Measurements from ENCODE around the gene VIPR2. TPM values are rescaled to one million over a fixed set of nuclear protein-coding genes. Genes with fewer than 3 reads are reported as not detected.
"Not testable (repeated sequence)": the region's sequence is repeated elsewhere in the genome, so short reads cannot be mapped to it uniquely, and the experiment has no call there.

Gene VIPR2
- total RNA-seq, 4 donors from 2014 or later: 0.53 to 2.5 (median 1.8) TPM

- DNase-seq: no peak
- Histone ChIP-seq H3K4me3 (no peak overlapping the region), H3K9me3 (no peaks in the 10 kb centered on the region), H3K27ac (no peak overlapping the region), H3K36me3 (no peaks in the 10 kb centered on the region), H3K4me1 (no peaks in the 10 kb centered on the region), H3K27me3 (no peaks in the 10 kb centered on the region)
- TF ChIP-seq POLR2A (IDR thresholded peaks at IDR 0.05): no peak
- TF ChIP-seq, protein P1, sequence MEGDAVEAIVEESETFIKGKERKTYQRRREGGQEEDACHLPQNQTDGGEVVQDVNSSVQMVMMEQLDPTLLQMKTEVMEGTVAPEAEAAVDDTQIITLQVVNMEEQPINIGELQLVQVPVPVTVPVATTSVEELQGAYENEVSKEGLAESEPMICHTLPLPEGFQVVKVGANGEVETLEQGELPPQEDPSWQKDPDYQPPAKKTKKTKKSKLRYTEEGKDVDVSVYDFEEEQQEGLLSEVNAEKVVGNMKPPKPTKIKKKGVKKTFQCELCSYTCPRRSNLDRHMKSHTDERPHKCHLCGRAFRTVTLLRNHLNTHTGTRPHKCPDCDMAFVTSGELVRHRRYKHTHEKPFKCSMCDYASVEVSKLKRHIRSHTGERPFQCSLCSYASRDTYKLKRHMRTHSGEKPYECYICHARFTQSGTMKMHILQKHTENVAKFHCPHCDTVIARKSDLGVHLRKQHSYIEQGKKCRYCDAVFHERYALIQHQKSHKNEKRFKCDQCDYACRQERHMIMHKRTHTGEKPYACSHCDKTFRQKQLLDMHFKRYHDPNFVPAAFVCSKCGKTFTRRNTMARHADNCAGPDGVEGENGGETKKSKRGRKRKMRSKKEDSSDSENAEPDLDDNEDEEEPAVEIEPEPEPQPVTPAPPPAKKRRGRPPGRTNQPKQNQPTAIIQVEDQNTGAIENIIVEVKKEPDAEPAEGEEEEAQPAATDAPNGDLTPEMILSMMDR (IDR thresholded peaks at IDR 0.05): no peak
These were observed 43.3 kb upstream of the VIPR2 start for GRCh38 chr7:159188011-159188410.

GRCh38 chr7:159179241-159179640, 34.6 kb upstream of the VIPR2 start:
- TF ChIP-seq, protein P1 (IDR thresholded peaks at IDR 0.05): no peak
- TF ChIP-seq POLR2A (IDR thresholded peaks at IDR 0.05): no peak
- Histone ChIP-seq H3K4me1 (no peaks in the 10 kb centered on the region), H3K36me3 (no peaks in the 10 kb centered on the region), H3K27me3 (no peaks in the 10 kb centered on the region), H3K27ac (no peak overlapping the region), H3K9me3 (no peaks in the 10 kb centered on the region), H3K4me3 (no peak overlapping the region)
- DNase-seq: no peak

- Histone ChIP-seq H3K9me3 (no peaks in the 10 kb centered on the region), H3K4me3 (no peak overlapping the region), H3K27ac (no peak overlapping the region), H3K4me1 (no peaks in the 10 kb centered on the region), H3K36me3 (no peaks in the 10 kb centered on the region), H3K27me3 (no peaks in the 10 kb centered on the region)
- no peak for TF ChIP-seq POLR2A (IDR thresholded peaks at IDR 0.05)
- TF ChIP-seq, protein P1 (IDR thresholded peaks at IDR 0.05): no peak
- no peak for DNase-seq
These were observed 32.8 kb upstream of the VIPR2 start for GRCh38 chr7:159177284-159177953.

GRCh38 chr7:159175792-159176191, 31.1 kb upstream of the VIPR2 start:
- Histone ChIP-seq H3K4me1 (no peaks in the 10 kb centered on the region), H3K27me3 (no peaks in the 10 kb centered on the region), H3K36me3 (no peaks in the 10 kb centered on the region), H3K9me3 (no peaks in the 10 kb centered on the region), H3K4me3 (no peak overlapping the region), H3K27ac (no peak overlapping the region)
- no peak for TF ChIP-seq POLR2A (IDR thresholded peaks at IDR 0.05)
- TF ChIP-seq, protein P1 (IDR thresholded peaks at IDR 0.05): no peak
- no peak for DNase-seq

DNA sequence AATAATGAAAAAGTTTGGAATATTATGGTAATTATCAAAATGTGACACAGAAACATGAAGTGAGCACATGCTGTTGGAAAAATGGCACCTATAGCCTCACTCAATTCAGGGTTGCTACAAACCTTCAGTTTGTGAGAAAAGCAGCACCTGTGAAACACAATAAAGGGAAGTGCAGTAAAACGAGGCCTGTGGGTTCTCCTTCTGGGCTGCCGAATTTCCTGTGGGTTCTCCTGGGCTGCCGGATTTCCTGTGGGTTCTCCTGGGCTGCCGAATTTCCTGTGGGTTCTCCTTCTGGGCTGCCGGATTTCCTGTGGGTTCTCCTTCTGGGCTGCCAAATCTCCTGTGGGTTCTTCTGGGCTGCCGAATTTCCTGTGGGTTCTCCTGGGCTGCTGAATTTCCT, 30.4 kb upstream of the VIPR2 start:
- H3K4me1 ChIP-seq, H3K27me3 ChIP-seq, H3K4me3 ChIP-seq, DNase-seq, H3K36me3 ChIP-seq, H3K9me3 ChIP-seq, H3K27ac ChIP-seq: not testable (repeated sequence)

DNA sequence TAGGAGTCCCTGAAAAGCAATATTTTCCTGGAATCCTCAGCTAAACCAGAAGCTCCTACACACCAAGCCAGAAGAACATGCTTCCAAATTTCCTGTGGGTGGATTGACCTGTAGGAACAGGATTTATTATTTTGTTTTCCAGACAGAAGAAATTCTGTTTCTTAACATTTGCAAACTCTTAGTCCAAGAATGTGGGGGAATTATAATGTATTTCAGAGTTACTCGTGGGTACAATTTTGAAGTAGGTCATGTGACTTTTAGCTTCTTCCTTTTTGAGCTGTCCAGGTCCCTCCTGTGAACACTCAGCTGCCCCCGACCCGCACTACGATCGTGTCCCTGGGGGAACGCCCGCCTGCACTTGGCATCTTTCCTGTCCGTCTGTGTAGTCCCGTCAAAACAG, 27.7 kb upstream of the VIPR2 start:
- DNase-seq: no peak
- Histone ChIP-seq H3K27ac (no peak overlapping the region), H3K4me3 (no peak overlapping the region), H3K9me3 (no peaks in the 10 kb centered on the region), H3K4me1 (no peaks in the 10 kb centered on the region), H3K27me3 (no peaks in the 10 kb centered on the region), H3K36me3 (no peaks in the 10 kb centered on the region)
- no peak for TF ChIP-seq POLR2A (IDR thresholded peaks at IDR 0.05)
- TF ChIP-seq, protein P1 (IDR thresholded peaks at IDR 0.05): no peak
